GM21576 (cell line): ENCODE data around the gene ATP8A2.
"Not testable (repeated sequence)": the region's sequence is repeated elsewhere in the genome, so short reads cannot be mapped to it uniquely, and the experiment has no call there.

ENCODE experiments used
- ATAC-seq: cut with Tn5 transposase; IDR thresholded peaks from one replicate; pipeline ENCODE4 v1.9.1; 2021; ENCODE audit warnings: mild to moderate bottlenecking, moderate library complexity; ENCODE audit not compliant: unreplicated experiment

The ATP8A2 gene

DNA sequence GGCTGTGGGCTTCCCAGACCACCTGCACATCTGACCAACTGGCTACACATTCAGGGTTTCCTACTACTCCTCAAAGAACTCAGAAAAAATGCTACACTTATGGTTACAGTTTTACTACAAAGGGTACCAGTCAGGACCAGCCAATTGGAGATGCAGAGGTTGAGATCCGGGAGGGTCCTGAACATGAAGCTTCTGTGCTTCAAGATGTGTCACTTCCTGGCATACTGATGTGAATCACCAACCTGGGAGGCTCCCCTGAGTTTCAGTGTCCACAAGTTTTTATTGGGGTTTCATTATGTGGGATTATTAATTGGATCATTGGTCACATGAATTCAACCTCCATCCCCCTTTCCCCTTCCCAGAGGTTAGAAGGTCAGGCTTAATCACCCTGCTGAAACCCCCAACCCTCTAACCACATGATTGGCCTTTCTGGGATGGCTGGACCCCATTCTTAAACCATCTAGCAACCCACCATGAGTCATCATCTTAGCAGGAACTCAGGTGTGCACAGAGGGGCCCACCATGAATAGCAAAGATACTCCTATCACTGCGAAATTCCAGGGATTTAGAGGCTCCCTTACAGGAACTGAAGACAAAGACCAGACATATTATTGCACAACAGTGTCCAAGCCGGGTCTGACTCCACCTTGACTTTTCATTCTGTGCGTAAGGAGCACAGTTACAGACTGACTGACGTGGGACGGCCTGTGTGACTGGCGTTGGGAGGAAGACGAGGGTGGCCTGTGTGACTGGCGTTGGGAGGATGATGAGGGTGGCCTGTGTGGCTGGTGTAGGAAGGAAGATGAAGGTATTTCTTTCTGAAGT lies 90.7 kb downstream of the ATP8A2 start:
- ATAC-seq, result no peak

DNA sequence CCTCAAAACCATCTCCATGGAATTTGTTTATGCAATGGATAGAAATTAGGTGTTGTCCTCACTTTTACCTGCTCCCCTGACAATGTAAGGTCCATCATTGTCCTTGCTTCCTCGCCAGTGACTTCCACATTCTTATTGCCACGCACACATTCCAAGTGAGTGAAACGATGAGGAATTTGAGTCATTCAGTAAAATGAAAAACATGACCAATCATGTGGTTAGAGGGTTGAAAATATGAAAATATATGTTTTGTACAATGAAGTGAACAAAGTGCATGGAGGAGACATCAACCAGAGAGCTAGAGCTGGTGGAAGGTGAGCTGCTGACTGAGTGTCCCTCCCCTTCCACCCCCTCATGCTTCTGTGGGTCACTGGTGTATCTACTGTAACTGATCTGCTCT lies 91.7 kb downstream of the ATP8A2 start:
- no peak for ATAC-seq

DNA sequence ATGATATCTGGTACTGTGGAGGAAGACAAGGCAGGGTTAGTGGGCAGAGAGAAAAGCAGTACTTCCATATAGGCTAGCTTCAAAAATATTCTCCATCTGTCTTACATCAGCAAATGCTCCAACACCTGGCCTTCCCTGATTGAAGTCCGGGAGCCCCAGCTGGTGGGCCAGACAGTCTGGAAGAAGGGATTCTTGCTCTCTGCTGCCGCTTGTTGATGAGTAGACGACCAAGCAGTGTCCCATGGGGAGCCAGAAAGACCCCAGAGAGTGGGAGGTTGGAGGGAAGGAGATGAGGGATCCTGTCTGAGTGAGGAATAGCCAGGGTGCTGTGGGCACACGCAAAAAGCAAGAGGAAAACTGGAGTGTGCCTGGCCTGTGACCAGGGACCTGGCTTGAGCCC lies 95.1 kb downstream of the ATP8A2 start:
- no peak for ATAC-seq

DNA sequence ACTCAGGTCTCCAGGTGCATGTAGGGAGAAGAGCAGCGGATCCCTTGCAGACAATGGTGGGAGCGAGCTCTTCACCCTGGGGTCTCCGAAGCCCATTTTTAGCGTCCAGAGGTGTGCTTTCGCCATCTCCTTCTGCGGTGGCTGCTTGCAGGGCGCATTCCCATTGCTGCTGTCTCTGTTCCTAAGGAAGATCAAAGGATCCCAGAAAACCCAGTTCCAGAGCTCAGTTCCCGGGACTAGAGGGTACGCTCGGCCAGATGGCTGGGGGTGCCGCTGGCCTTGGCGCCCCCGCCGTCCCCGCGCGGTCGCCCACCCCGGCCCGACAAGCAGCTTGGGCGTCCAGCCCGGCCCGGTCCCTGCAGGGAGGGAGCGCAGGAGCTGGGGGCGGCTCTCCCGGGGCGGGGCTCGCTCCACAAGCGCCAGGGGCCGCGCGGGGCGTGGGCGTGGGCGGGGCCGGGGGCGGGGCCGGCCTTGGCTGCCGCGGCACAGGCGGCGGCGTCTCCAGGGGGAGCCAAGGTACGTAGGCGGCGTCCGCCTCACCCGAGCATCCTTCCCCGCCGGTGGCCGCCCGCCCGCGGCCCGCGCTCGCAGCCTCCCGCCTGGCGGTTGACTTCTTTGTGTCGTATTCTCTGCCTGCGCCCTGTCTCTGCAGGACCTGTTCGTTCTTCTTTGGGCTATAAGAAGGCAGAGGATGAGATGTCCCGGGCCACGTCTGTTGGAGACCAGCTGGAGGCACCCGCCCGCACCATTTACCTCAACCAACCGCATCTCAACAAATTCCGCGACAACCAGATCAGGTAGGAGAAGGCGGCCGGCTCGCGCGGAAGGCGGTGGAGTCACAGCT lies 96.8 kb downstream of the ATP8A2 start:
- ATAC-seq, result no peak

DNA sequence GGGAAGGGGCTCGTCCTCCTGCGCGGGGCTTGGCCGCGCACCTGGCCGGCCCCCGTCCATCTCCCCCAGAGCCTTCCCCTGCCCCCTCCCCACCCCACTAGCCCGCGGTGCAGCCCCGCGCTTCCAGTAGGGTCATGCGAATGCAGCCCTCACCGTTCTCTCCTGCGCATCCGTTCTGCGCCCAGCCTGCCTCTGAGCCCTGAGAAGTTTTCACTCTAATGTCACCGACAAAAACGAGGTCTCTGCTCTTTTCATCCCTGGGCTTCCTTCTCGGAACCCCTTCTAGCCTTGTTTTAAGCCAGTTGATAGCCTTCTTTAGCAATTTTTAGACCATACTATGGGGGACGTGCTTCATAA lies 97.4 kb downstream of the ATP8A2 start:
- ATAC-seq, result no peak

DNA sequence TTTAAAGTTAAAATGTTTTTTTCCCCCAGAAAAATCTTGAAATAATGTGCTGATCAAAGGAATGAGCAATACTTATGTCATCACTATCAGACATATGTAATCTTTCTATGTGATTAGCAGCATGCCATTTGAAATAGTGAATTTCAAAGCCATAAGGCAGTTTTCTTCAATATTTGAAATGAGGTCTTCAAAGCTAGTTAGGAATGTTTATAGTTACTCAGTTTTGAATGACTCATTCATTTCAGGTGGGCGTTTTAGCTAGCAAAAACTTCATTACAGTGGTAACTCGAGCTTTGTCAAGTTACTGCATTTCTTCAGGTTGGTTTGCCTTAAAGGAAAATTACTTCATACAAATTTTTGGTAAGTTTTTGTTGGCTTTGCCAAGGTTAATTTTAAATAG lies 102.1 kb downstream of the ATP8A2 start:
- ATAC-seq, result no peak

DNA sequence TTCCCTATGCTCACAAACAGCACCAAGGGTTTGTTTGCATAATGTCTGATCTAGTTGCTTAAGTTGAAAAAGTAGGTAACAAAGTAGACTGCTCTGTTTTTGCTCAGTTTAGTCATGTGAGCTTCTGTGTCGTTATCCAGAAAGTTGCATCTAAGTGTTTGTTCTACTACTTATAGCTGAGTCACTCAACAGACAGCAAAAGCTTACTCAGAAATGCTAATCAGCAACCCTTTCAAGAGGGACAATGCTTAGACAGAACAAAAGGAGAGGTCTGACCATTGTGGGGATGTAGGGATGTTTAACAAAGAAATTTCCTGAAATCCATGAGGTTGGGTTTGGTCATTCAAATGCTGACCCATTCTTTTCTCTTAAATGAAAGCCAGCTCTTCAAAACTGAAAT lies 106.4 kb downstream of the ATP8A2 start:
- no peak for ATAC-seq

DNA sequence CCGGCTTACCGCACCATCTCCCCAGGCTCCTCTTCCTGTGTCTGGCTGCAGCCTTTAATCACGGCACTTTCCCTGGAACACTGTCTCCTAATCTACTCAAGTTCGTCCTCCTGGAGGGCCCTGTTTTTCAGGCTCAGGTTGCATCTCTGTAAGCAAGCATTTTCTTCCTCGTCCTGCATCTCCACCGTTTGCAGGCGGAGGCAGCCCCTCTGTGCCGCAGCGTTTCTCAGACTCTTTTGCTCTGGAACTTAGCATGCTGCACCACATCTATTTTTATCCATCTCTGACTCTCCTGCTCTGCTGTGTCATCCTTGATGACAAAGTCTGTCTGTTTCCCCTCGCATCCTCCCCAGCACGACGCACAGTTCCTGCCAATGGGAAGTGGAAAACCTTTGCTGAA lies 117.5 kb downstream of the ATP8A2 start:
- ATAC-seq, result no peak

DNA sequence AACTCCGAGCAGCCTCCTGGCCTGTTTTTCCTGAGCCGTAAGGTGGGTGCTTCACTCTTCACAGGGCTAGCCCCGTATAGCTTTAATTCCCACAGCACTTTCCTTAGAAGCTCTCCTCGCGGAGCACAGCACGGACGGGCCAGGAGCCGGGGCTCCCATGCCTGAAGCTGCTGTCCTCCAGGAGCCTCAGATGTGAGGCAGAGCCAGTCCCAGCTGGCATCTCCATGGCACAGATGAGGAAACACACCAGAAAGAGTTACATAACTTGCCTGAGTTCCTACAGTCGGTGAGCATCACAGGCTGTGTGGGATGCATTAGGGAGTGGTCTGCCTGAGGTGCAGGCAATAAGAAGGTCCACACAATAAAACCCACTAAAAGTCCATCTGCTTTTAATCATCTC lies 118.5 kb downstream of the ATP8A2 start:
- ATAC-seq, result no peak

DNA sequence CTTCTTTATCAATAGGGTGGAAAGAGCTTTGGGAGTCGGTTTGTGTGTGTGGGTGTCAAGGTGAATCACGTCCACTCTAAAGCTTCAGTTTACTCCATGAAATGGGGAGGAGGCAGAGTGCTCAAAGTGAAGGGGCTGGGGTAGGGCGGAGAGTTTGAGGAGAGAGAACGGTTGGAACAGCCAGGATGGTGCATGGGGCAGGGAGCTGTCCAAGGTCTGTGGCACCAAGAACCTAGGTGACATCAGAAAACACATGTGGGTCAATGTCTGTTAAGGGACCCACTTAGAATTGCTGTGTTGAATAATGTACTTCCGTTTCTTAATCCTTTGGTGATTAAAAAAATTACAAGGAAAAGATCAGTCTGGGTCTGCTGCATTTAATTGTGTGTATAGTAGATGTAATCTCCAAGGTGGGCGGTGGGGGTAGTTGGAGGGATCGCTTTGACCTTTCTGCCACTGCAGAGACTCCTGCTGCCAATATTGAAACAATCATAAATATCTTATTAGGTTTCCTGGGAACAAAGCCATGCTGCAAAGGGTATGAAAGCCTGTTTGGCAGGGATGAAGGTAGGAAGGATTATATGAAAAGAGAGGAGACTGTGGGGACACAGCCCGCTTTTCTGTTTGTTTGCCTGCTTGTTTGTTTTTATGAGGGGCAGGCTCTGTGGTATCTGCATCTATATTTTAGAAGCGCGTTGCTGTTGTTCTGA lies 122.3 kb downstream of the ATP8A2 start:
- ATAC-seq, result no peak

DNA sequence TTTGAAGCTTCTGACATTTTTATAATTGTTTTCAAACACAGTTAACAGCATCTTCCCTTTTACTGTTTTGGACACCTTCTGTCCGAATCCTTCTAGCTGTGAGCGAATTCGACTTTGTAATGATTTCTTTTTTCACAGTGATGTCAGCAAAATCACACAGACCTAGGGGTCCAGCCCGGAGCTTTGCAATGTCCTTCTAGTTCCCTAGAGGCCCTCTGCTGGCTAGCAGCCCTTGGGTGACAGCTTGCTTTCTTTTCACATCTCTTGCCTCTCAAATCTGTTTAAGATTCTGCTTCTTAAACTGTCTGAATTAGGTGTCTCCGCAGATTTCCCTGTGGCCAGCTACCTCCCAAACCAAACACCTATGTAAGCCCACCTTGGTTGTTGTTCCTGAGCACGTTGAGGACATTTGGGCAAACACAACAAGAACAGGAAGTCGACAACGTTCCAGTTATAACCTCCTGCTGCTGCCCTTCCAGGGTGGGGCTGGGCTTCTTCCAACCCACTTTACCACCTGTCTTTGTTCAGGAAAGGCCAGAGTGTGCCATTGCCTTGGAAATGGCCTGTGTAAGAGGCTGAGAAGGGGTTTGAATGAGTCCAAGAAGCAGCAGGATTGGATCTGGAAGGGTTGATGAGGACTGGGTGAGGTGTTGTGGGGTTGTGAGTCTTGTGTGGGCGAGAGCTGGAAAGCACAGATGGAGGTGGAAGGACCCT lies 123.1 kb downstream of the ATP8A2 start:
- ATAC-seq, result no peak

DNA sequence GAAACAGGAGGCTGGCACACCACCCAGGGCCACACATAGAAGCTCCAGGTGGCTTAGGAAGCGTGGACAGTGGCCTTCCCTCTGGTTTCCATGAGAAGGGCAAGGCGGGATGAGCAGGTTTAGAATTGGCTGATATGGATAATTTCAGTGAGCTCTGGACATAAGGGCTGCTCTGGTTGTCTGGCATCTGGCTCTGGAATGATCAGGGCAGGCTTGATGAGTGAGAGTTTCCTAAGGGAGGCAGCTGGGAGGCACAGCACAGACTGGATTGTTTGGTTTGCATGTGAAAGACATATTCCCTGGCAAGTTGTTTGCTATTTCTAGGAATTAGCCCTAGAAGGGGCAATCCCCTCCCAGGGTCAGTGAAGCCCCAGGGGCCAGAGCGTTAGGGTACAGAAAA lies 129.5 kb downstream of the ATP8A2 start:
- no peak for ATAC-seq

DNA sequence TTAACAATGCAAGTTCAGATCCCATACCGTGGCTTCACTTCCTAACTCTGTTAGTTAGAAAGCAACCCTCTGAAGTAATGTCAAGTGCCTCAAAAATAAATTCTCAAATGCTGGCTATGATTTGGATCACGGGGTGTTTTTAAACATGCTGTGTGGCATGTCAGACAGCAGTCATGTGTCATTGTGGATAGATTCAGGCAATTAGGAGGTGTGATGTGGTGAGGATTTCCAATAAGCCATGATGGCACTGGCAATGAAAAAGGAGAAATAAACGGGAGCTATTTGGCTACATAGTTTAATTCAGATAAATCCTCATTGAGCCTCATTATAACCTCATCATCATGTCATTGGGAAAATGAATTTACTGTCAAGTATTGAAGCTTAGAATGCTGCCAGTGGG lies 130.3 kb downstream of the ATP8A2 start:
- ATAC-seq, result no peak

DNA sequence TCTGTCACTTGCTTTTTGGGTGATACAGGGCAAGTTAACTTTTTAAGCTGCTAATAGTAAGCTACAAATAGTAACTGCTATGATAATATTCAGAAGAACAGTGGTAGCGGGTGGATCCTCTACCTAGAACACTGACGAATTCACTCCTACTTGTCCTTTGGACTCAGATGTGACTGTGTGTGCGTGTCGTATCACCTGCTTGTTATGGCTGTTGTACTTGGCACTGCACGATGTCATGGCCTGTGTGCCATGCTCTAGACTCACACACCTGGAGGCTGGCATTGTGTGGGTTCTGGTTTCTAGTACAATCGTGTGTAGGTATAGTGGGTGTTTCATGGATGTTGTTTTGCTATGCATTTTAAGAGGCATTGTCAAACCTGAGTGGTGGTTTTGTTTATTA lies 130.8 kb downstream of the ATP8A2 start:
- ATAC-seq, result no peak

DNA sequence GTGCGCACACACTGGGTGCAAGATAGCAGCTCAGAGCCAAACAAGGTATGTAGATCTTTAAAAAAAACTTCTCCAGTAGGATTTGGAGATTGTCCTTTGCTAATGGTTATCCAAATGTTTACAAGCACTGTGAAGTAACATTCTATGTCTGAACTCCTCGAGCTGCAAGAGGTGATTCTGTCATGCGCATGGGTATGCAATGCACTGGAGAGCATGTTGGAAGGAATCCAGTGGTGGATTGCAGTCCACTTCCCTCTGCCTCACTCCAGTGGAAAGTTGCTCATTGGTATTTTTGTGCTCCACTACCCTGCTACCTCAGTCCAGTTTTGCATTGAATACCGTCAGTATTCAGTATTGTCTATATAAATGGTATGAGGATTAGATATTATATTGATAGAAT lies 132.1 kb downstream of the ATP8A2 start:
- ATAC-seq, result no peak

DNA sequence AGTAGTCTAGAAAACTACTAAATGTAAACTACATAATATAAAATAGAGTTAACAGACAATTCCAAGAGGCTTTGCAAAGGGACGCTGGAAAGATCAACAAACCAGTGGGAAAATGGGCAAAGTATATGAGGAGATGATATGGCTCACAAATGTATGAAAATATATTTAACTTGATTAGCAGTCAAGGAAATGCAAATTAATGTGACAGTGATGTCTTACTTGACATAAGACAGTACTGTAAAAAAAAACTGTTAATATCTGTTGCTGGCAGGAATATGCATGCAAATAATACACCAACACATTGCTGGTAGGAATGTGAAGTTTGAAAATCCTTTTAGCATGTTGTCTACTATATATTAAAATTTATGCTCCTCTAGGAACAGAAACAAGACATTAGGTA lies 136.1 kb downstream of the ATP8A2 start:
- ATAC-seq, result no peak

DNA sequence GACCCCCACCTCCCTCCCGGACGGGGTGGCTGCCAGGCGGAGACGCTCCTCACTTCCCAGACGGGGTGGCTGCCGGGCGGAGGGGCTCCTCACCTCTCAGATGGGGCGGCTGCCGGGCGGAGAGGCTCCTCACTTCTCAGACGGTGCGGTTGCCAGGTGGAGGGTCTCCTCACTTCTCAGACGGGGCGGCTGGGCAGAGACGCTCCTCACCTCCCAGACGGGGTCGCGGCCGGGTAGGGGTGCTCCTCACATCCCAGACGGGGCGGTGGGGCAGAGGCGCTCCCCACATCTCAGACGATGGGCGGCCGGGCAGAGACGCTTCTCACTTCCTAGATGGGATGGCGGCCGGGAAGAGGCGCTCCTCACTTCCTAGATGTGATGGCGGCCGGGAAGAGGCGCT lies 141.3 kb downstream of the ATP8A2 start:
- ATAC-seq, result not testable (repeated sequence)

DNA sequence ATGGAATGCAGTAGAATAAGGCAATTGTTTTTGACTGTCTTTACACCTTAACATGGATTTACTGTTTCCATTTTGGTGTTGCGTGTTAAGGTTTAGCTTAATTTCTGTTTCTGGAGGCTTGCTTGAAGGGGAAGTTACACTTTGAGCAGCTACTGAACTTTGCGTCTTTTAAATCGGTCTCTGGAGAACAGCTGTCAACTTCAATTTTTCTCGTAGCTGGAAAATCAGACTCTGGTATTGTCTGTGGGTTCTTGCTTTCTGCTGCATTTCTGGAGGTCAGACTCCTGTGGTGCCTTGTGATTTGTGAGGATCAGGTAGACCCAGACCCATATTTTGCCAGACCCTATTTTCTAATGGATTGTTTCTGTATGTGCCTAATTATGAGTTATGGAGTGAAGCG lies 146.7 kb downstream of the ATP8A2 start:
- ATAC-seq, result no peak

DNA sequence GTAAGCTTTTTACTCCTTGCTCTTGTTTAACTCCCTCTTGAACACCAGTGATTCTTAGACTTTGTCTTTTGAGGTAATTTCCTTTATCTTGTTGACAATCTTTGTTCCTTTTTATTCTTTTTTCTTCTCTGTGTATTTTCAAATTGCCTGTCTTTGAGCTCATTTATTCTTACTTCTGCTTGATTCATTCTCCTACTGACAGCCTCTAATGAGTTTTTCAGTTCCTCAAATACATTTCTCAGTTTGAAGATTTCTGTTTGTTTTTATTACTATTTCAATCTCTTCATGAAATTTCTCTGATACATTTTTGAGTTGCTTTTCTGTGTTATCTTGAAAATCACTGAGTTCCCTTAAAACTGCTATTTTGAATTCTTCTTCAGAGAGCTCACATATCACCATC lies 154.1 kb downstream of the ATP8A2 start:
- ATAC-seq, result no peak

DNA sequence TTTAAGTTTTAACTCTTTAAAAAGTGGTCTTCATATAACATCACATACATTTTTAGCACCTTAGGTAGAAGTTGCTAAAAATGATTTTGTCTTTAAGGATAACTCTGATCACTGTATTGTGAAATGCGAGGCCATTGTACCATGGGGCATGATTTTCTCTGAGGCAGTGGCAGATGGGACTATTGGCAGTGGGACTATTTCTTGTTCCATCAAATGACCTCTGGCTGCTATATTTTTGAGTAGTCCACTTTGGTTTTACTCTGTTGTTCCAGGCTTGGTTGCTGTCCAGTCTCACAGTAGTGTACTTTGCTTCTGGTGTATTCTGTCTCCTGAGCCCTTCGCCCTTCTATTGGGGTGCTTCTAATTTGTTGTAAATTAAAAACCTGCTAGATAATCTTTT lies 156.5 kb downstream of the ATP8A2 start:
- ATAC-seq, result no peak

DNA sequence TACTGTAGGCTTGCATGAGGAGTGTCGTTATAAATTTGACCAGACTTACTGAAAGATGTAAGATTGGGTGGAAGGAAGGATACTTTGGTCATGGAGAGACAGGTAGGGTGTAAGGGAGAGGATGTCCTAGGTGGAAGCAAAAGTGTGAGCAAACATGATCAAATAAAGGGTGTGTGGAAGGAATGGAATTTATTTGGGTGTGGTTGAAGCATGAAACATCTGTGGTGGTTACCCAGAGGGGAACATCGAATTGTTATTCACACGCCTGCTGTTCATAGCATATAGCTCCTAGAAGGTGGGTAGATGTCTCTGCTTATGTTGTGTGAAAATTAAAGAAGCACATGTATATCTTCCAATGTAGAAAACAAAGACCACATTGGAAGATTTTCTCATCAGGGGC lies 157.7 kb downstream of the ATP8A2 start:
- ATAC-seq, result no peak
